ENCODE data around the gene CASR.

CASR gene

GRCh38 chr3:122215592-122216298, 32.3 kb downstream of the CASR start:
- no peak for DNase-seq

- DNase-seq = no peak
Measured at GRCh38 chr3:122217901-122218300, 34.4 kb downstream of the CASR start.

- no peak for DNase-seq
Measured at GRCh38 chr3:122219242-122219872, 35.9 kb downstream of the CASR start.

- no peak for DNase-seq
Measured at GRCh38 chr3:122227036-122227781, 43.7 kb downstream of the CASR start.

DNA sequence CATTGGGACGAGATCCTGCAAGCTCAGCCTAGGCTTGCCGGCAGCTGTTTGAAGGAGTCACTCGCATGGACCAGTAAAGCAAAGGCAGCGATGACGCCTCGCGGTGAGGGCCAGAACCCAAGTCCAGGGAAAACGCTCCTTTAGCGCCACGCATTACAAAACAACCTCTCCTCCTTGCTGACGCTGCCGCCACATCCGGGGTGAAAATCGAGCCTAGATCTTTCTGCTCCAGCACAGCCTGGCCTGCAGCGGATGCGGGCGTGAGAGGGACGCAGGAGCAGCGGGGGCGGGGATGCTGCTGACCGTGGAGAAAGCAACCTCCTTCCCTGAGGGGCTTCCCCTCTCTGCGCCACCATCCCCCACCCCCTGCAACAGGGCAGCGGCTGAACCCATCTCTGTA, 46.7 kb downstream of the CASR start:
- no peak for DNase-seq

DNA sequence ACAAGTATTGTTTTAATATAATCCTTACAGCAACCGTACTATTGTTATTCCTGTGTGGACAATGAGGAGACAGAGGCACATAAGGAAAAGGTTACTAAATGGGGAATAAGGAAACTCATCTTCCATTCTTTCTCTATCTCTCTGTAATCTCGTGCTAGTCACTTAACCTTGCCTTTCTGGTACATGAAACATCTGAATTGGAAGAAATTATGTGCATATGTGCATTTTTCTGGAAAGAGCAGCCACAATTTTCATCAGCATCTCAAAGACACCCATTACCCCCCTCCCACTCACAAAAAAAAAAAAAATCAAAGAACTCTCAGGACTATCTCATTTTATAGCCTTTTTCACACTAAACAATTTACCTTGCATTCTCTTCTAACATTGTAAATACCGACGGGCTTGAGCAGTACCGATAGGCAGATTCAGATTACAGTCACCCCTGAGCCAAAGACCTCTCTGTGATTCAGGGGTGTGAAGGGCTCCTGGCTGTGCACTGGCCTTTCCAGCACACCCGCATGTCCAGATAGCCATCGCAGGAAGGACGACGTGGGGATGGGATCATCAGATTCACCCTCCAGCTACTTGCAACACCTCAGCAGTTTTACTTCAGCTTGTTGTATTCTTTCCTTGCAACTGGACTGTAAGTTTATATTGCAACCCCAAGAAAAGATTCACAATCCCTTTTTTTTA, 48.1 kb downstream of the CASR start:
- DNase-seq = no peak

DNA sequence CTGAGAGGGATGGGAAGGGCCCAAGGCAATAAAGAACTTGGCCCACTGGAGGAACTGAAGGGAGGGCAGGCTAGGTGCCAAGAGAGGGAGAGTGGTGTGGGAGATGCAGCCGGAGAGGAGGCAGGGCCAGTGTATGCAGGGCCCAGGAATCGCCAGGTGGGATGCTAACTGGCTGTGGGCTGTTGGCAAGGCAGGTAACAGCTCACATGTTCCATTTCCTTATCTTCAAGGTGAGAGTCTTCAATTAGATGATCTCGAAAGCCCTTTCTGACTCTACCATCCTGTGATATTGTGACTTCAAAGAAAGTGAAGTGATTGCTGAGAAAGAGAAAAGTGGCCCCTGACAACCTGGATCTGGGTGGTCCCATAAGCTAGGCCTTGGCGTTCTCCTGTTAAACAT, 49.0 kb downstream of the CASR start:
- no peak for DNase-seq

DNA sequence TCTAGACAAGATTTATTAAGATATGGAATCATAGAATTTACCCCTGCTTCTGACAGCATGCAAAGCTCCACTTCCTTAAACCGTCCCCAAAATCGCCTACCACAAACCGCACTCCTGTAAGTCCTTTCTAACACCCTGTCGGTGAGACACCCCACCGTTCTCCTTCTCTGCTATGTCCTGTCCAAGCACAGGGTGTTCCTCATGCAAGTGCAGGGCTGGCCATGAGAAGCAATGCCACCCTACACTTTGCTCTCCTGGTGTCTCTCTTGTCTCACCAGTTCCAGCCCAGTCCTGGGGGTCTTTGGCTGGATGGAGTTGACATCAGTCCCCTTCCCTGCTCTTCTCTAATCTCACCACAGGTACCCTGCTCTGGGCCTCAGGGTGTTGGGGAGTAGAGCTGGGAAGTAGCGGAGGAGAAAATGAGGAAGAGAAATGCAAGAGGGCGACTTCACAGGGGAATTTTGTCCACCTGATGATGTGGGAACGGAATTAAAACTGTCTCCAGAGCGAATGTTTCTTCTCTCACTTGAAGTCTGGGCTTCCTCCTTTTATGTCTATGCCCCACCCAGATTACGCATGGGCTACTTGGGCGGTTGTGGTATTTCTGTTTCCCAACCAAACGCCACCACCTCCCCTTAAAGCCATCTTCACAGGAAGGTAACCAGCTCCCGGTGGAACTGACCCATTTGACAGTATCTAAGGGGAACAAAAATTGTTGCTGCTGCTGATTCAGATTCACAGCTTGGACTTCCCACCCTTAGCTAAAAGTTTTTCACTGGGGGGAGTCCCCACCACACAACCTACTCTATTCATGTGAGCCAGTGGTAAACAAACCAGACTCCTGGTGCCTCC, 49.9 kb downstream of the CASR start:
- no peak for DNase-seq

DNA sequence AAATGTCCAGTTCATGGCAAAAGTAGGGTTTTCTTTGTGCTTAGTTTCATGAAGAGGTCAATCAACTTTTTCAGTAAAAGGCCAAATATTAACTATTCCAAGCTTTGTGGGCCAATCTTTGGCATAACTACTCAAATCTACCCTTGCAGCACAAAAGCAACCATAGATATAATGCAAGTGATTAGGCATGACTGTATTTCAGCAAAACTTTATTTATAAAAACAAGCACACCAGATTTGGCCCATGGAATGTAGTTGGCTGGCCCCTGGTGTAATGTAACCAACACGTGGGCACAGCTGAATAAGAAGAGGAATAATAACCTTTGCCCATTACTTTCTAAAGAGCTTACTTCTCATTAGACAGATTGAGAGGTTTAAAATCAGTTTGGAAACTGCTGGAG, 50.6 kb downstream of the CASR start:
- no peak for DNase-seq

DNA sequence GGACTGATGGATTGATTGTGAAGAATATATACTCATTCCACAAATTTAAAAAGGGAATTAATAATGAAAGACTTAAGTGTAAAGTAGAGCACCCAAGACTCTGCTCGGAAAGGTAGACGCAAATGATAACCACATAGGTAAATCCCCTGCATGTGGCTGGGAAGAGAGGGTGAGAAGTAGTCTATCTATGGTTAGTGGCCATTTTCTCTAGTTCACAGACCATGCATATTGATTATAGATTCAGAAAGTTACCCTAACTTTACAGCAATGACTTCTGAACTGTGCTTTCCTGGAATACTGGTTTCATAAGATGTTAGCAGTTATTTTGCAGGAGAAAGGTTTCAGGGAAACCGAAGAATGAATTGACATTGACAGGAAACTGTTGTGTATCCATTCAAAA, 51.7 kb downstream of the CASR start:
- no peak for DNase-seq

GRCh38 chr3:122239112-122239511, 55.6 kb downstream of the CASR start:
- DNase-seq = no peak

DNA sequence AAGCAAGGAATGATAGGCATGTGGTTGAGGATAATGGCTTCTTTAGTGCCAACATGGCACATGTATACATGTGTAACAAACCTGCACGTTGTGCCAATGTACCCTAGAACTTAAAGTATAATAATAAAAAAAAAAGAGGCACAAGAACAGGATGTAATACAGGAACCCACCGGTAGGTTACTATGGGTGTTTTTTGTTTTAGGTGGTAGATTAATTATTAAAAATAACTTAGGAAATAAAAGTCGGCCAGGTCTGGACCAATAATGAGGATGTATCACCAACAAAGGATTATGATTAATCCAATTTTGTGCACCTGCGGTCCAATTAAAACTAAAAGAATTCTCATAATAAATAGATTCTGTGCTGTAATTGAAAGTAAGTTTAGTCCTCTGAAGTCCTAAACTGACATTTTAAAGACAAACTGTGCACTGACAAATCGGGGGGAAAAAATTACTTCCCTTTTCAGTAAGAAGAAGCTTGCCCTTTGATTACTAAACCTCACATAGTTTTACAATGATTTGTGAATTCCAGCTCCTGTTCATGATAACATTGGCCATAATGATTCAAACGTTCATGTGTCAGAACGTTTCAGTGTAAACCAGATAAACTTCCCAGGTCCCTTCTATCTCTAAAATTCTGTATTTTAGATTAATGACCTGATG, 62.2 kb downstream of the CASR start:
- no peak for DNase-seq

- no peak for DNase-seq
Measured at GRCh38 chr3:122246199-122246598, 62.7 kb downstream of the CASR start.

DNA sequence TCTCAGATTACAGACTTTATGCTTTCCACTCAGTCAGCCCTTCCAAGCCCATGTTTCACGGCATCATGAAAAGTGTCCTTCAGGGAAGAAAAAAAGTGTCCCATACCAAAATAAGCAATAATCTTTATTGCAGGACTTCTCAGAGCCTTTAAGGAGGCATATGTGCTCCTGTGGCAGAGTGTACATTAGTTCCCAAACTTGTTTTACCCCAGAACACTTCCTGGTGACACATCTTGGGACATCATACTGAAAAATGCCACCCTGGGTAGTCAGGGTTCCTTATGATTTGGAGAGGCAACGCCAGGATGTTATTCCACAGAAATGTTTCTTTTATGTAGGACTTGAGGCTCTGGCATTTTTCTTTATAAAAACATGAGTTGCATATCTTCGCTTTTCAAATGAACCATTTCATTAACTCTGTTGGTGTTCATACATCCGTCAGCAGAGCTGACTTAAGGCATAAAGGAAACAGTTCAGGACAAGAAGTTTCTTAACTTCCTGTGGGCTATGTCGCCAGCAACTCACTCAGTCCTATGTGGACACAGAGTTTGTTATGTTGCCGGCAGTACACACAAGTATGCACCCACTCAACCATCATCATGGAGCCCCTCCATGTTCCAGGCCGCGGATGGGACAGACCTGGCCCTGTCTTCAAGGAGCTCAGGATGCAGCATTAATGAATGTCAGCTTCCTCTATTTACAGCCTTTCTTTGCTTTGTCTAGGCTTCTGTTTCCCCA, 63.8 kb downstream of the CASR start:
- DNase-seq = no peak

DNA sequence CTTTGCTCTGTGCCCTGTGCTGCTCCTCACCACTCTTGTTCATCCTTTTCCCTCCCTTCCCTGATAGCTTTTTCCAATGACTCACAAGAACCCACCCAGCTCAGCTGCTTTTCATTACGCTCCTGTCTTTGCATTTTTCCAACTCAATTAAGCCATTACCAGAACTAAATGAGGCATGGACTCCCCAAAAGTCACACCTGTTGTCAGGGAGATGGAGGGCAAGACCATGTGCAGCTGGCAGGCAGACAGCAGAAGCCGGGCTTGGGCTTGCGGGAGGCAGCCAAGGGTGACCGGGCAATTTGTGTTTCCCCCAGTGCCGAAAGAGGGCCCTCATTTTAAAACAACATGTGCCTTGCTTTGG, 64.3 kb downstream of the CASR start:
- no peak for DNase-seq

DNA sequence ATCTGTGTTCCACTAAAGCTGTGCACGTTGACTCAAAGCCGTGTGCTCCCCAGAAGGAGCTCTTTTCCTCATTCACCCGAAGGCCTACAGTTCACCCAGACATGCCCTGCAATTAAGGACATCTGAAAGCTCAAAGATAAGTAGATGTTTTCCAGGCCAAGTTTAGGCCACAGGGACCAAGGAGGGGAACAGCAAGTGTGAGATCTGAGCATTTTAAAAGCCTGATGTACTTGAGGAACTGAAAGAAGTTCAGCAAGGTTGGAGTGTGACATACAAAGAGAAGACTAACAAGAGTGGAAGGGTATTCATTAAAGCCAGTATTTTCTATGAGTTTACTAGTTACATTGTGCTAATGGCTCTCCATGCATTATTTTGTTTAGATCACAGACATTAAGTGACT, 68.0 kb downstream of the CASR start:
- DNase-seq = no peak

DNA sequence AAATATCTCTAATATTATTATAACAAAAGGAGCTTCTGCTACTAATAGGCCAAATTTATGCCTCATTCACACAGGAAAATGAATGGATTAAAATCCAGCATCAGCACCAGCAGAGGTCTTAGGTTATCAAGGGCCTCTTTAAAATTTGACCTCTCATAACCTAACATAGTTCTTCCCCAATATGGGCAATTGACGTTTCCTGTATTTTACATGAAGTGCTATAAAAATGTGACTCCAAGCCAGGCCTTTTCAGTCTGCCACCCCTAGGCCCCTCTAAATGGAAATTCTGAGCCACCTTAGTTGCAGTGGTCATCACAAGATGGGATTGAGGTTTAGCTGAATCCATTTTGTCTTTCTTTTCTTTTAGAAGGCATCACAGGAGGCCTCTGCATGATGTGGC, 70.1 kb downstream of the CASR start:
- no peak for DNase-seq

GRCh38 chr3:122255757-122256439, 72.4 kb downstream of the CASR start:
- DNase-seq = no peak

GRCh38 chr3:122257644-122258364, 74.3 kb downstream of the CASR start:
- DNase-seq = no peak

DNA sequence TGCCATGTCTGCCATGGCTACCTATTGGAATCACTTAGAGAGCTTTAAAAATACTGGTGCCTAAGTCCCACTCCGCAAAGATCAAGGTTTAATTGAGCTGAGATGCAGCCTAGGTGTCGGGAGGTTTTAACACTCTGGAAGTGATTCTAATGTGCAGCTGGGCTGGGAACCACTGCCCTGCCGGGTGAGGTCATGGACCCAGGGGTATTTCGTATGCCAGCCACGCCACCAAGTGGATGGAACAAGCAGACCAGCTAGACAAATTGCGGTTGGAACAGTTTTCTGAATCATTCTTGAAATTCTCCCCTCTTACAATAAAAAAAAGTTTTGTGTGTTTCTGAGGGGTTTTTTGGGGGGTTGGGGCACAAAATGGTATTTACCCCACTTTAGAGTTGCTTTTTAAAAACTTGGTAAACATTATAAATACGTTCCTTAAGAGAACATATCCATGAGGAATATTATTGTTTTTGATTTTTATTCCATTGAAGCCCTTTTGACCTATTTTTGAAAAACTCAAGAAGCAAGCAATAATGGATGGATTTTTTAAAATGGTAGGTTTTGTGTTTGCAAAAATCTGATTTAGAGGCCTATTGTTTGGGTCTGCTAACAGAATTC, 75.4 kb downstream of the CASR start:
- DNase-seq = peak; percentile 22
